Dermis microvascular lymphatic vessel endothelial cell (primary cell): ENCODE data around the gene MSI2. TPM values are rescaled to one million over a fixed set of nuclear protein-coding genes. Genes with fewer than 3 reads are reported as not detected.
"Not testable (repeated sequence)": the region's sequence is repeated elsewhere in the genome, so short reads cannot be mapped to it uniquely, and the experiment has no call there.

ENCODE experiments used
- DNase-seq, 2 donors: peaks; one replicate each; pipeline versions ENCODE4 v3.0.0 to v3.0.0-alpha.2; 2010; ENCODE audit warnings: low read depth in 2 of 2
- total RNA-seq: library from RNA; depleted of rRNA; stranded (reverse); fragments of >200 nt; gene quantifications from 2 replicates; pipeline ENCODE4 v1.2.1, GENCODE V29; 2014

The MSI2 gene
- total RNA-seq, 1 donor from 2014 or later = 7.4 TPM

DNA sequence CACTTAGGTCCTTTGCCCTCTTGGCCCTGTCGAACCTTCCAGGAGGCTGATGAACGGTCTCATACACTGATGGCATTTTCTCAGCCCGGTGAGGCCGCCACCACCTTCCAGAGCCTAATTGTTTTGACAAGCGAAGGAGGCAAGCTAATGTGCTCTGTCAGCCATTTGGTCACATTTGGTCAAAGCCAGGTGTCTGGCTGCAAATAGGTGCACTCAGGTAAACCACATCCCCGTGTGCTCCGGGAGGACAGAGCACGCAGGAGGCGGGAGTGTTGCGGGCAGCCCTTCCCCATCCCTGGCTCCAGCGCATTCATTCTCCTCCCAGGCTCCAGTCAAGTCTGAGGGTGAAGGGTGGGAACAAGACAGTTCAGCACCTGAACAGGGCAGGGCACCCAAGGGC lies 240.1 kb downstream of the MSI2 start:
- DNase-seq = no peak

DNA sequence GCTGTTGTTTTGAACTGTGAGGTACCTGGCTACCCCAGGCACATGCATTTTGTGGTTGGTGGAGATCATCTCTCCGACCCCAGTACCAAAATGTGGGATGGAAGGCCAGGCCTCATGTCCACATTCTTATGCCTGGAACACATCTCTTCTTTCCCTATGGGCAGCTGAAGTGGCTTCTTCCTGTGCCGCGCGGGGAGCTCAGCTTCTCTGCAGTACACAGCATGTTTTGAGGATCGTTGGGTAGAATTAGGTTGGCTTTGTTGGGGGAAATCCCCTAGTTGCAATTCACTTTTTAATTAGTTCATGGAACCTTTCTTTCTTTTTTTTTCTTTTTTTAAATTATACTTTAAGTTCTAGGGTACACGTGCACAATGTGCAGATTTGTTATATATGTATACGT lies 242.1 kb downstream of the MSI2 start:
- DNase-seq = no peak

DNA sequence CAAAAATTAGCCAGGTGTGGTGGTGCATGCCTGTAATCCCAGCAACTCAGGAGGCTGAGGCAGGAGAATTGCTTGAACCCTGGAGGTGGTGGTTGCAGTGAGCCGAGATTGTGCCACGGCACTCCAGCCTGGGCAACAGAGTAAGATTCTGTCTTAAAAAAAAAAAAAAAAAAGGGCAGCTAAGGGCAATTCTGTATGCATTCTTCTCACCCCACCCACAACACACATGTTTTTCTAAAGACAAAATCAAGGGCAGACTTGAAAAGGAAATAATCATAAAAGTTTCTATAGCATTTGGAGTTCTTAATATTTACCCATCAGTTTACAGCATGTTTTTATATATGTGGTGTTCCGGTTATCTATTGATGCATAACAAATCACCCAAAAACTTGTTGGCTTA lies 242.9 kb downstream of the MSI2 start:
- not testable (repeated sequence) for DNase-seq

DNA sequence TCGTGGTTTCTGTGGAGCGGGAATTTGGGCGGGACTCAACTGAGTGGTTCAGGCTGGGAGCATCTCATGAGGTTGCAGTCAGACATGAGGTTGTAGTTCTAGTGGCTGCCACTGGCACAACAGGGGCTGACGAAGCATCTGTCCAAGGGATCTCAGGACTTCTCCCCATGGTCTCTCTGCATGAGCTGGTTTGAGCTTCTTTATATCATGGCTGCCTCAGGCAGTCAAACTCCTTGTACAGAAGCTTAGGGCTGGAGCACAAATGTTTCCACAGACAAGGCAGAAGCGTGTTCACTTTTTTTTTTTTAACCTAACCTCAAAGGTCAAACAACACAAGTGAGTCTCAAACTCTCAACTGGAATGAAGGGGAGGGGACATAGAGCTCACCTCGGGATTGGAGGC lies 243.3 kb downstream of the MSI2 start:
- no peak for DNase-seq

DNA sequence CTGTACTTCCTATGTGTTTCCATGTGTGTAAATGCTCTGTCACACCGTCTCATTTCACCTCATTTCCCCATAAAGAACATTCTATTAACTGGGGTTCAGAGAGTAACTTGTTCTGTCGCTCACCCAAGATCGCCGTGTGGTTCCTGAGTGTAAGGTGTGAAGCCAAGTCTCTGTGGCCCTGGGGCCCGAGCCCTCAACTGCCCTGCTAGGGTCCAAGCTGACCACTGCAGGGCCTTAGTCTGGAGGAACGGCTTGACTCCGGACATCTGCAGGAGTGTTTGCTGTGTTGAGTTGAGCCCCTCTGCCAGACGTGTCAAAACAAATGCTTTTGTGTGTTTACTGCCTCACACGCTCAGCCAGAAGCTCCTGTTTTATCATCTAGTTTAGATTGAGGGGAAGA lies 244.7 kb downstream of the MSI2 start:
- no peak for DNase-seq

DNA sequence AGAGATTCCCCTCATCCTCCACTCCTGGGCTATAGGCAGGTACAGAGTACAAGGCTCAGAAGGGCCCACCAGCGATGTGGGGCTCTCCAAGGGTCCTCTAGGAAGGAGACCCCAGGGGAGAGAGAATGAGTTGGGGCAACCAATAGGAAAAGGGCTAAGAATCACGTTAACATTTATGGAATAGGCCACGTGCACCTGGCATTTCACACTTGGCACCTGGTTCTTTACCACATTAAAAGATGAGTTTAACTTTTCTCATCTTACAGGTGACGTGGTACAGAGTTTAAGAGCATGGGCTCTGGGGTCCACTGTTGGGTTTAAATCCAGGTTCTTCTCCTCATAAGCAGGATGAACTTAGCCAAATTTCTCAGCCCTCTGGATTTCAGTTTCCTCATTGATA lies 245.7 kb downstream of the MSI2 start:
- no peak for DNase-seq

DNA sequence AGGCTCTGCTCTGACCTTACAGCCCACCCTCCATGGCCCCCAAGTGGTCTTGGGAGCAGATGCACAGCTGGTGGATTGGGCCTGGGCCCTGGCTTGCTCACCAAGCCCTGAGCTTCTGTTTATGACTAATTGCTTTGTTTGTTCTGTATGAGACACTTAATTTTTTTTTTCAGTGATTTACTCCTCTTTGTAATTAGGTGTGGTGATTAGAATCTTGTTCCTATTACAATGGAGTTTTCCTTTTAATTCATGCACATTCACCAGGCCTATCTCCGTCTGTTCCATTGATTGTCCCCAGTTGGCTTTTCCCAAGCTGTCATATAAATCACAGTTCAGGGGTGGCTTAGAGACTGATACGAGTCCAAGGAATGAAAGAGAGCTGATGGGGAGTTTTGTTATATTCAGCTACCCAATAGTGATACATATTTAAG lies 246.5 kb downstream of the MSI2 start:
- DNase-seq = no peak

DNA sequence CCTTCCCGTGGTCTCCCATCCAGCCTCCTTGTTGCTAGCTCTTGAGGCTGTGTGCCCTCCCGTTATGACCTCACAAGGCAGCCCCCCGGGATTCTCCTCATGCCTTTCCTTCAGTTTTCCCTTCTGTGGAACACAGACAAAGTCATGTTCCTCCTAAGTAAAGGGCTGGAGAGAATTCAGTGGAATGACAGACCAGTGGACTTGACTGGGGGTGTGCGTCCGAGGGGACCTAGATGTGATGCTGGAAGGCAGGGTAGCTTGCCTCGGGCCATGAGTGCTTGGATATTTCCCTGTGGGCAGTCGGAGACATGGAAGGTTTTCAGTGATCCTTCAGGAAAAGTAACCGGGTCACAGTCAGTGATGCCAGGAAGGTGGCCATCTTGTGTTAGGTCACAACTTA lies 247.9 kb downstream of the MSI2 start:
- DNase-seq = no peak

DNA sequence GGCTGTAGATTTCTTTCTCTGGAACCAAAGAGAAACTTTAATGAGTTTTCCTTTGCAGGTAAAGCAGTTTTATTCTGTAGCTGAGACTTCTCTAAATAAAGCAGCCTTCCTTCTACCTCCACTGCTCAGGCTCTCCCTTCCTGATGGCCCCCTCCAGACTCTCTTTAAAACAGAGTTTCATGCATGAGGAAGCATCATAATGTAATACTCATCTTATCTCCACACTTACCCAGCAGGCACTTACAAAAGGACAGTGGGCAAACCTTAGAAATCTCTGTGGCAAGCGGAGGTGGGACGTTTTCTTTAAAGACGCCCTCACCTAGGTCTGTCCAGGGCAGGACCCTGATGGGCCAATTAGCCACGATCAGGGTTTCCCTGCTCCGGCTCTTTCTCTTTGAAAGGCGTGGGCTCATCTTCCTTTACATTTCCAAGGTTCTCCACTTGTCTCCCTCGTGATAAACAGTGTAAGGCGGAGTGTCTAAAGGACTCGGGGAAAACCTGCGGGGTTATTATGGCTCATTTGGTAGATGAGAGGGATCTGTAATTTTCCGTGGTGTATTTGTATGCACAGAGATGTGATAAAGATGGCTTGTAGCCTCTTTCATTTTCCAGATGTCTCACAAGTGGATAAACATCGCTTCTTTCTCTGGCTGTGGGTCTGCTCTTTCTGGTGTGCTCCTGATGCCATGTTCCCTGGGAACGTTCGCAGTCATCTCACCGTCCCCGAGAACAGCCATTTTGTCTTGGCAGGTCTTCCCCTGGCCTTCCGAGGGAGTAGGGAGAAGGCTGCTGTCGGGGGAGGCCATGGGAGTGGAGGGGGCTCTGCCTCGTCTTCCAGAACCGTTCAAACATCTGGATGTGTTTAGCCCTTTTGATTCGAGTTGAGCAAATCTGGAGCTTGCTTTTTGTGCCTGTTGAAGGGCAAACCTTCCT lies 249.8 kb downstream of the MSI2 start:
- DNase-seq = no peak

DNA sequence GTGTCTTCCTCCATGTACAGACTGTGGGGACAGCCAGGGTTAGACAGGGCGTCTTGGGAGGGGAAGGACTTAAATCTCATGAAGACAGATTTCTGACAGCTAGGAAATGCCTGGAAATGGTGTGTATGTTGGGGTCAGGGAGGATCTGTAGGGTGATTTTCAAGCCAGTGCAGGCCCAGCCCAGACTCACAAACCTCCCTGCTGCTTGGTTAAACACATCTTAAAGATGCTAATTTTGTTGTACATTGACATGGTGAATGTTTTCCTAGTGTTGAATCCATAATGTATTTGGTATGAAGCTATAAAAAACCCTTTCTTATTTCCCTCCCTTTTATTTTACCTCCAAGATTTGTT lies 250.4 kb downstream of the MSI2 start:
- no peak for DNase-seq

DNA sequence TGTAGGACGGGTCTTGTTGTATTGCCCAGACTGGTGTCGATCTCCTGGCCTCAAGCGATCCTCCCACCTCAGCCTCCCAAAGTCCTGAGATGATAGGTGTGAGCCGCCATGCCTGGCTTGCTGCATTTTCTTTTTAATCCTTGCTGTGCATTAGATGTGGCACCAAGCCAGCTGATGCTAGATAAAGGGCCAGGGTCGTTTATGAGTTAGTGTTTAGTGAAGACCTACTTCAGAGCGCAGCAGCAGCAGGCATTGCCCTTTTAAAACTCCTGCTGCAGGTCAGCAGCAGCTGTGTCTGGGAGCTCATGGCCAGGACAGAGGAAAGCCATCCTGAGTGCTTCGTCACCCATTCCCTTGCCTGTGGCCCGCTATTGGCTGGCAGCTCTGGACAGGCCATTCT lies 251.5 kb downstream of the MSI2 start:
- no peak for DNase-seq

DNA sequence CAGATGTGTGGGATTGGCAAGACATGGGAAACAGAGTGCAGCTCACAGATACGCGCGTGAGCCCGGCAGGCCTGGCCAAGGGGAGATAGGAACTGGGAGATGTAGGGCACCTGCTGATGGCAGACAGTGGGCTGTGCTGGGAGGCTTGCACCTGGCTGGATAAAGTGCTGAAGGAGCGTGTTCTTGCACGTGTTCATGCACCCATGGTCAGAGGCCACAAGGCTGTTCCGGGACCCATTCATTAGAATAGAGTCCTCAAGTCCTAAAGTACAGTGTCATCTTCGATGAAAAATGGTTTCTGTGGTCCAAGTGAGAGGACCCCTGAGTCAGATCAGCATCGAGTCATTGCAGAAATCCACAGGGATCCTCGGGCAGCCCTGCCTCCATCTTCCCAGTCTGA lies 252.3 kb downstream of the MSI2 start:
- DNase-seq = no peak

DNA sequence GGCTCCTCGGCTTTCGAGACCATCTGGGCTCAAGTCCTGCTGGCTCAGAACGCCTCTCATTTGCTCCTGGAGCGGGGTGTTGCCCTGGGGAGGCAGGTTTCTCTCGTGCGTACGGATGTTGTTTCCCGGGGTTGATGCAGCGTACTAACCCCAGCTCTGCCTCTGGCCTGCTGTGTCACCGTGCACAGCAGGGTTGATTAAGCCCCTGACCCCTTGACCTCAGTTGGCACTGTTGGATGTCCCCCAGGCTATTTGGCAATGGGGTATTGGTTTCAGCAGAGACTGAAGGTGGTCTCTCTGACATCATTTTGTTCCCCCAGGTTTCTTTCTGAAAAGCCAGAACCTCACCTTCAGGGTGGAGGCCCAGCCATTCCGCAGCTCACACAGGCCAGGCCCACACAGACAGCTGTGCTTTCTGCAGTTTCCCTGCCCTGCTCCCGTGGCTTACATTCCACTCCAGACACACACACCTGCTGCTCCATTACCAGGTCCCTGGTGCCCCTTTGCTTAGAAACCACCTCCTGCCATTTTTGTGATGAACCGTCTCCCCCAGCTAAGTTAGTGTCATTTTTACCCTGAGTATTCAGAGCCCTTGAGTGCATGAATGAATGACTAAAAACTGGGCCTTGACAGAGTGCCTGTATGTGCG lies 255.3 kb downstream of the MSI2 start:
- no peak for DNase-seq

DNA sequence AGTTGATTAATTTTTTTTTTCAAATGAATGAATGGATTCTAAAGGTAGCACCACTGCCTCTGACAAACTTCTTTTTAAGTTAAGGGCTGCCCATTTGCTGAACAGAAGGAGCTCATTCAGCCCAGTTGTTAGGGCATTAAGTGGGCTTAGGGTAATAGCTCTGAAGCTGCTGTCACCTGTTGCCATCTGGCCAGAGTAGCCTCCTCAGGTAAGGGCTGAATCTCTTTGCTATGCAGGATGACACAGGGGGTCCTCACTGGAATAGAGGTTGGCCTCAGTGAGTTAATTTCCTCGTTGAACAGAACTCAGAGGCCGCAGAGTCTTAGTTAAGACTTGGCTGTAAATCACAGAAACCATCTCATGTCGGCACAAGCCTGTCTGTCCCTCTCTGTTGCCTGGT lies 255.9 kb downstream of the MSI2 start:
- no peak for DNase-seq

DNA sequence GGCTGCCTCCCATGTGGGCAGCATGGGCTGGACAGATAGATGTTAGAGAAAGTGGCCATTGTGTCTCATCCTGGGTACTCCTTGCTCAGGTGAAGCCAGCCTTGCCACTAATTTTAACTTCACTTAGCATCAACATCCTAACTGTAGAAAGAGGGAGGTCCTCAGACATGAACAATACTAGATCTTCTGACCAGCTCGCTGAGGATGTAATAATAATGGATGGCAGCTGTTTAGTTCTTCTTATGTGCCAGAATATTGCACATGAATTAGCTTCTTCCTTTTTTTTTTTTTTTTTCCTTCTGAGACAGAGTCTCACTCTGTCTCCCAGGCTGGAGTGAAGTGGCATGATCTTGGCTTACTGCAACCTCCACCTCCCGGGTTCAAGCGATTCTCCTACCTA lies 256.4 kb downstream of the MSI2 start:
- no peak for DNase-seq

DNA sequence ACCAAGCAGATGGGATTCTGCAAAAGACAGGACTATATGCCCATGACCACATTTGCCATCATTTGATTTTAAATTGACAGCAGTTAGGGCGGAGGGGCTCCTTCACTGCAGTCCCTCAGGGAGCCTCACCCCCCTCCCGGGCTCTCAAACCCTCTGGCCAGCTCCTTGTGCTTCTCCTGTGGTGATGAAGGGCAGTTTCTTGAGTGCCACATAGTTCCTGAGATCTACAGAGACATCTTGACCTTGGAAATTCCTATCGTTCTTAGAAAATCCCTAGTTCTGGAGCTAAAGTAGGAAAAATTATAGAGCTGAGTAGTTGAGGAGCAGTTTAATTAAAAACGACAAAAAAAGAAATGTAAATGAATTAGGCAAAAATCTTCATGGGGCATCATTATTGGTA lies 257.2 kb downstream of the MSI2 start:
- no peak for DNase-seq

DNA sequence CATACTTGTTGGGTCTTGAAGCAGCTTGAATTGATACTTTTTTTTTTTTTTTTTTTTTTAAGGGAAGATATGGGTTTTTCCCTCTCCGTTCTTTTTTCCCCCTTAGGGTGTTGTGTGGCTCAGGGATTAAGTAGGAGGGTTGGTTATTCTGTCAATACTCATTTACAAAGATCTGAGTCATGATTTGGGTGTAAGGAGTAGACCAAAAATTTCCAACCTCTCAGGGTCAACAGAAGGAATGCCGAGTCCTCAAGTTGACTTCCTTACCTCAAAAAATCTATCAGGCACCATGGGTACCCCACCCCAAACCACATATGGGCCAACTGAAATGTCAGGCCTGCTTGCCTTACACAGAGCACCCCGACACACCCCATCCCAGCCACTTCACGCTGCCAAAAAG lies 258.3 kb downstream of the MSI2 start:
- DNase-seq = no peak

DNA sequence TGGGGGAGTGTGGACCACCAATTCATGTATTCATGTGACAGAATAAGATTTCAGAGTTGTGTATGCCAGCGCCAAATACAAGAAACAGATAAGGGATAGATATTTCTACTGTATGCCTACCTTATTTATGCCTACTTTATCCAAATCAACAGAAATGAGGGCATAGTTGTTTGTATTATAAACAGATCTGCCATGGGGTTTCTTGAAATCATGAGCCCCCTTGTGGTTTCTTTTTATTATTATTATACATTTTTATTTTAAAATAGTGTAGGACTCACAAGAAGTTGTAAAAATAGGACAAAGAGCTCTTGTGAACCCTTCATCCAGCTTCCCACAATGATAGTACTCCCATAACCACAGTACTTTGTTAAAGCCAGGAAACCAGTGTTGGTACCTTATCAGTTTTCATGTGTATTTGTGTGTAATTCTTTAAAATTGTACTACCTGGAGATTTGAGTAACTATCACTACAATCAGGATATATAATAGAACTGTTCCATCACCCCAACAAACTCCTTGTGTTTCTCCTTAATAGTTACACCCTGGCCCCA lies 259.4 kb downstream of the MSI2 start:
- DNase-seq = no peak

DNA sequence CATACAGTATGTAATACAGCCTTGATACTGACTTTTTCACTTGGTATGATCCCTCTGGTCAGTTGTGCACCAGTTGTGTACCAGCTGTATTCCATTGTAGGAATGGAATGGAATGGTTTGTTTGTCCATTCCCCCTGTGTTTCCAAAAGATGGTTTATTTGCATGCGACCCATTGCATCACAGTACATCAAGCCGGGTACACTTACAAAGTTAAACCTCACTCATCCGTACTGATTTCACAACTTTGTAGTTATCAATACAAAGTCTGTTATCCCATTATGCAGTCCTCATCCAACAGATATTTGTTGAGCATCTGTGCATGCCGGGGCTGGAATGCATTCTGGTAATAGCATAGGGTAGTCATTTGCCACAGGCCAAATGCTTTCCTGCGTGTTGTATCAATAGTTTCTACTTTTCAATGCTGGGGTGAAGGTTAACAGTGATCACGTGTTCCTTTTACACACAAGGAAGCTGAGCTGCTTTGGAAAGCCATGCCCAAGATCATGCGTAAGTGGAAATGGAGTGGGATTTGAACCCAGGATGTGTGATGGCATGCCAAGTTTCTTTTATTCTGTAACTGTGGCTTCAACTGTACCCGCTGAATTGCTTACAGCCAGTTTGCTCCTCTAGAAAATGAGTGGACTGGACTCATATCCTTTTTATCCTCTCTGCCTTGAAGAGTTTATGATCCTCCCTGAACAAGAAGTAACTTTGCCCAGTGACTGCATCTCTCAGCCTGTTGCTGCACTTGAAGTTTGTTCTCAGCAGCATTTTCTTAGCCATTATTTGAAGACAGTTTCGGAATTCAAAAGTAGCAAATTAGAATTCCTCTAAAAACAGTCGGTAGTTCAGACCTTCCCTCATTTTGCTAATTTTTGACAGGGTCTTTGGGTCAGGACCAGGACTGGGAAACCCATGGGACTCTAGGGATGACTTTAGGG lies 260.2 kb downstream of the MSI2 start:
- DNase-seq = no peak

DNA sequence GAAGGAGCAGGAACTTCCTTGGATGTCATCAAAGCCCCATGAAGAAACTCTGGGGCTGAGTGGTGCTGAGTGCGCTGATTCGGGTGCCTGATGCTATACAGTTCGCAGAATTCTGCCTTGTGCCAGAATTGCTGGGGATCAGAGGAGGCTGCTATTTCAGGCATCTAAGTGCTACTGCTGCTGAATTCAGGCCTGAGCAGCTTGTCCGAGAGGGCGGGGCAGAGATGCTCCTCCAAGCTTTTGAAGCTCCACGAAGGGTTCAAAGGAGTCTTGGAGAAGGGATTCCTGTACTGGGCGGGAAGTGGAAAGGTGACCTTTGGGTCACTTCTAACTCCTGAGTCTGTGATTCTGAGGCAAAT lies 260.9 kb downstream of the MSI2 start:
- DNase-seq = no peak

DNA sequence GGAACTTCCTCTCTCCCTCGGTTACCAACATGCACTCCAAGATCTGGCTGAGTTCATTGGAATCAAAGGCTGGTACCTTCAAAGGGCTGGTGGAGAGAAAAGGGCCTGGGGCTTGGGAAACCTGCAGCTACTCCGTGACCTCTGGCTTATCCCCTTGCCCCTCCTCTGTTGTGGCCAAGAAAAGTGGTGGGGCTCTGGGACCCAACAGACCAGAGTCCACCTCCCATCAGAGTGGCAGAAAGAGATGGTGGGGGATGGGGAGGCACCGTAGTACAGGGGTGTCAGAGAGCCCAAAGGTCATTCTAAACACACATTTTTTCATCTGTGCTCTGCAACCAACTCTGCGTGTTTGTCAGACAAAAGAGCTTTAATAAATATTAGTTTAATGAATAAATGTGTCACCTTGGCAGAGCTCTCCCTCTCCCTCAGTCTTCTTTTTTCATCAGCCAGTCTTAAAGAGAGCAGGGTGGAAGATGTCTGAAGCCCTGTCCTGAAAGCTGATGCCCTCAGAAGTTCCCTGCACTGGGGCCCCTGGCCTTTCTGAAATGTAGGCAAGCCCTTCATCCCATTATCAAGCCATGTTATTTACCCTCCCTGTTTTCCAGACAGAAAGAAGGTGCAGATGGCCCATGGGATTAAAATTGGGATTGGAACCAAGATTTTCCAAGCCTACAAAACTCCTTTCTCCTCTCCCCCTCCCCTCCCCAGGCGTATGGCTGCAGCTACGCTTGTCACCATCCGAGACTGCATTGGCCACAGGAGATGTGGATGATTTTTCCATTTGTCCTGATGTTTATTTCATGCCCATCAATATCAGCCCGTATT lies 261.5 kb downstream of the MSI2 start:
- DNase-seq = no peak
